Panc1 (cell line): ENCODE results near the gene TRIM37. TPM values are rescaled to one million over a fixed set of nuclear protein-coding genes. Genes with fewer than 3 reads are reported as not detected.

ENCODE experiments used
- ATAC-seq: fragments of 200-7000 bp; cut with Tn5 transposase; 2 replicates; pipeline ENCODE4 v1.9.1; 2020; ENCODE audit warnings: mild to moderate bottlenecking, moderate library complexity
- BruUV-seq: library from RNA; stranded (reverse); fragments of 400-500 nt; replicated peaks from 2 replicates; lab custom pipeline; 2021; lab: Mats Ljungman, UMichigan
- CTCF ChIA-PET: fragments of 300-600 bp; sonication (Branson Sonifier 250); formaldehyde crosslinking; loops from one replicate; lab custom pipeline; 2022; ENCODE audit warnings: antibody characterized with exemption; lab: Charles Lee
- POLR2A ChIA-PET: fragments of 300-600 bp; sonication (Branson Sonifier 250); formaldehyde crosslinking; loops from one replicate; lab custom pipeline; 2022; ENCODE audit warnings: antibody characterized with exemption; lab: Charles Lee
- DNase-seq: peaks from one replicate; pipeline ENCODE4 v3.0.0-alpha.2; 2010; ENCODE audit warnings: low read depth, low spot score
- H3K27ac ChIP-seq: 2 replicates; pipeline ENCODE4 v1.5.1; 2011; ENCODE audit warnings: mild to moderate bottlenecking, low read length, inconsistent platforms
- H3K27me3 ChIP-seq: fragments of 200-500 bp; sonication (Bioruptor generic); 2 replicates; pipeline ENCODE4 v1.6.0; 2014; ENCODE audit warnings: low read length, inconsistent platforms; ENCODE audit not compliant: control insufficient read depth, insufficient read depth
- H3K36me3 ChIP-seq: fragments of 200-500 bp; sonication (Bioruptor generic); 2 replicates; pipeline ENCODE4 v1.5.1; 2014; ENCODE audit warnings: inconsistent platforms, mild to moderate bottlenecking, low read length, moderate library complexity; ENCODE audit not compliant: control insufficient read depth, insufficient read depth
- H3K4me1 ChIP-seq: 2 replicates; pipeline ENCODE4 v1.5.1; 2011; ENCODE audit warnings: inconsistent platforms, mild to moderate bottlenecking, low read length, moderate library complexity; ENCODE audit not compliant: control insufficient read depth, insufficient read depth
- H3K4me3 ChIP-seq, 2 experiments: 2 replicates each; pipeline ENCODE4 v1.5.1; 2011 to 2012; ENCODE audit warnings: low read depth in 2 of 2, low read length in 2 of 2, mild to moderate bottlenecking in 2 of 2, inconsistent platforms in 1 of 2, moderate library complexity in 1 of 2
- H3K9me3 ChIP-seq: fragments of 200-500 bp; sonication (Bioruptor generic); 2 replicates; pipeline ENCODE4 v1.5.1; 2014; ENCODE audit warnings: low read depth, mild to moderate bottlenecking, inconsistent platforms, low read length, moderate library complexity; ENCODE audit not compliant: control insufficient read depth, insufficient read depth
- POLR2AphosphoS5 ChIP-seq: IDR thresholded peaks from 2 replicates; pipeline ENCODE4 v1.6.1; 2012; ENCODE audit warnings: mild to moderate bottlenecking, low read depth, low read length, moderate library complexity
- SIN3A ChIP-seq: IDR thresholded peaks from 2 replicates; pipeline ENCODE4 v1.6.1; 2012; ENCODE audit warnings: low read depth, mild to moderate bottlenecking, low read length, moderate library complexity, borderline replicate concordance; ENCODE audit not compliant: insufficient read depth
- TCF7L2 ChIP-seq: IDR thresholded peaks from 2 replicates; pipeline ENCODE4 v1.6.1; 2011; ENCODE audit warnings: mild to moderate bottlenecking, low read depth, low read length, inconsistent platforms
- in situ Hi-C: cut with HindIII; loops from 2 replicates; pipeline ENCODE4 v1.10.0; 2016; ENCODE audit warnings: low sequenced_read_pairs, low pct_unique_long_range_greater_than_20kb
- intact Hi-C: fragments of 100-400 bp; cut with micrococcal nuclease; formaldehyde crosslinking; loops from one replicate; pipeline ENCODE4 v1.10.0; 2022; ENCODE audit not compliant: unreplicated experiment
- total RNA-seq: library from RNA; stranded (reverse); gene quantifications from one replicate; pipeline ENCODE4 v1.2.1, GENCODE V29; 2021; ENCODE audit not compliant: unreplicated experiment
- TF ChIP-seq, protein P1 (sequence below): fragments of 450-650 bp; IDR thresholded peaks from 2 replicates; pipeline ENCODE4 v1.5.1; 2017; ENCODE audit warnings: mild to moderate bottlenecking
- TF ChIP-seq, protein P2 (sequence below), 2 experiments: IDR thresholded peaks; 2 replicates each; pipeline ENCODE4 v1.6.1; 2011 to 2012; ENCODE audit warnings: low read depth in 2 of 2, control low read depth in 1 of 2, low read length in 1 of 2, mild to moderate bottlenecking in 1 of 2, moderate library complexity in 1 of 2; ENCODE audit not compliant: insufficient read depth in 1 of 2

The TRIM37 gene
- total RNA-seq, 1 experiment from 2014 or later = 43.3 TPM

DNA sequence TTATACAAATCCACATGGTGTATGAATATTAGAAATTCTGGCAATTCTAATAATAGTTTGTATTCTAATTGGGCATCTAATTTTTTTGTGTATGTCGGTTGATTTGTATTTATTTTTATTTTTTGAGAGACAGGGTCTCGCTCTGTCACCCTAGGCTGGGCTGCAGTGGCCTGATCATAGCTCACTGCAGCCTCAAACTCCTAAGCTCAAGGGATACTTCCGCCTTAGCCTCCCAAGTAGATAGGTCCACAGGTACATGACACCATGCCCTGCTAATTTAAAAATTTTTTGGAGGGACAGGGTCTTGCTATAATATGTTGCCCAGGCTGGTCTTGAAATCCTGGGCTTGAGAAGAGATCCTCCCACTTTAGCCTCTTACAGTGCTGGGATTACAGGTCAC is 104.6 kb downstream of the TRIM37 start:
- no peak for TF ChIP-seq TCF7L2
- no peak for TF ChIP-seq POLR2AphosphoS5
- TF ChIP-seq, protein P1, sequence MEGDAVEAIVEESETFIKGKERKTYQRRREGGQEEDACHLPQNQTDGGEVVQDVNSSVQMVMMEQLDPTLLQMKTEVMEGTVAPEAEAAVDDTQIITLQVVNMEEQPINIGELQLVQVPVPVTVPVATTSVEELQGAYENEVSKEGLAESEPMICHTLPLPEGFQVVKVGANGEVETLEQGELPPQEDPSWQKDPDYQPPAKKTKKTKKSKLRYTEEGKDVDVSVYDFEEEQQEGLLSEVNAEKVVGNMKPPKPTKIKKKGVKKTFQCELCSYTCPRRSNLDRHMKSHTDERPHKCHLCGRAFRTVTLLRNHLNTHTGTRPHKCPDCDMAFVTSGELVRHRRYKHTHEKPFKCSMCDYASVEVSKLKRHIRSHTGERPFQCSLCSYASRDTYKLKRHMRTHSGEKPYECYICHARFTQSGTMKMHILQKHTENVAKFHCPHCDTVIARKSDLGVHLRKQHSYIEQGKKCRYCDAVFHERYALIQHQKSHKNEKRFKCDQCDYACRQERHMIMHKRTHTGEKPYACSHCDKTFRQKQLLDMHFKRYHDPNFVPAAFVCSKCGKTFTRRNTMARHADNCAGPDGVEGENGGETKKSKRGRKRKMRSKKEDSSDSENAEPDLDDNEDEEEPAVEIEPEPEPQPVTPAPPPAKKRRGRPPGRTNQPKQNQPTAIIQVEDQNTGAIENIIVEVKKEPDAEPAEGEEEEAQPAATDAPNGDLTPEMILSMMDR = no peak
- TF ChIP-seq SIN3A = no peak
- TF ChIP-seq, protein P2, sequence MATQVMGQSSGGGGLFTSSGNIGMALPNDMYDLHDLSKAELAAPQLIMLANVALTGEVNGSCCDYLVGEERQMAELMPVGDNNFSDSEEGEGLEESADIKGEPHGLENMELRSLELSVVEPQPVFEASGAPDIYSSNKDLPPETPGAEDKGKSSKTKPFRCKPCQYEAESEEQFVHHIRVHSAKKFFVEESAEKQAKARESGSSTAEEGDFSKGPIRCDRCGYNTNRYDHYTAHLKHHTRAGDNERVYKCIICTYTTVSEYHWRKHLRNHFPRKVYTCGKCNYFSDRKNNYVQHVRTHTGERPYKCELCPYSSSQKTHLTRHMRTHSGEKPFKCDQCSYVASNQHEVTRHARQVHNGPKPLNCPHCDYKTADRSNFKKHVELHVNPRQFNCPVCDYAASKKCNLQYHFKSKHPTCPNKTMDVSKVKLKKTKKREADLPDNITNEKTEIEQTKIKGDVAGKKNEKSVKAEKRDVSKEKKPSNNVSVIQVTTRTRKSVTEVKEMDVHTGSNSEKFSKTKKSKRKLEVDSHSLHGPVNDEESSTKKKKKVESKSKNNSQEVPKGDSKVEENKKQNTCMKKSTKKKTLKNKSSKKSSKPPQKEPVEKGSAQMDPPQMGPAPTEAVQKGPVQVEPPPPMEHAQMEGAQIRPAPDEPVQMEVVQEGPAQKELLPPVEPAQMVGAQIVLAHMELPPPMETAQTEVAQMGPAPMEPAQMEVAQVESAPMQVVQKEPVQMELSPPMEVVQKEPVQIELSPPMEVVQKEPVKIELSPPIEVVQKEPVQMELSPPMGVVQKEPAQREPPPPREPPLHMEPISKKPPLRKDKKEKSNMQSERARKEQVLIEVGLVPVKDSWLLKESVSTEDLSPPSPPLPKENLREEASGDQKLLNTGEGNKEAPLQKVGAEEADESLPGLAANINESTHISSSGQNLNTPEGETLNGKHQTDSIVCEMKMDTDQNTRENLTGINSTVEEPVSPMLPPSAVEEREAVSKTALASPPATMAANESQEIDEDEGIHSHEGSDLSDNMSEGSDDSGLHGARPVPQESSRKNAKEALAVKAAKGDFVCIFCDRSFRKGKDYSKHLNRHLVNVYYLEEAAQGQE (IDR thresholded peaks at IDR 0.05; ENCODE audit: insufficient read depth in 1 of 2, low read depth in 2 of 2, low read length in 1 of 2) = no peak
- no peak overlapping the region for H3K27ac ChIP-seq
- no peak overlapping the region for H3K4me3 ChIP-seq
- no peaks in the 10 kb centered on the region for H3K4me1 ChIP-seq
- POLR2A ChIA-PET = interaction anchor here (0.7 kb wide), 1 partner anchor 395 kb away, joined by 8 read pairs; no protein-coding TSS in a partner anchor
- in situ Hi-C loops = no loop called here
- no peaks in the 10 kb centered on the region for H3K27me3 ChIP-seq
- no TSS peak for BruUV-seq
- DNase-seq (no peak), ATAC-seq (no peak)
- intact Hi-C loops = no loop called here
- no peaks in the 10 kb centered on the region for H3K9me3 ChIP-seq
- CTCF ChIA-PET = no interaction called here
- peaks cover 7% of the 10 kb centered on the region for H3K36me3 ChIP-seq

DNA sequence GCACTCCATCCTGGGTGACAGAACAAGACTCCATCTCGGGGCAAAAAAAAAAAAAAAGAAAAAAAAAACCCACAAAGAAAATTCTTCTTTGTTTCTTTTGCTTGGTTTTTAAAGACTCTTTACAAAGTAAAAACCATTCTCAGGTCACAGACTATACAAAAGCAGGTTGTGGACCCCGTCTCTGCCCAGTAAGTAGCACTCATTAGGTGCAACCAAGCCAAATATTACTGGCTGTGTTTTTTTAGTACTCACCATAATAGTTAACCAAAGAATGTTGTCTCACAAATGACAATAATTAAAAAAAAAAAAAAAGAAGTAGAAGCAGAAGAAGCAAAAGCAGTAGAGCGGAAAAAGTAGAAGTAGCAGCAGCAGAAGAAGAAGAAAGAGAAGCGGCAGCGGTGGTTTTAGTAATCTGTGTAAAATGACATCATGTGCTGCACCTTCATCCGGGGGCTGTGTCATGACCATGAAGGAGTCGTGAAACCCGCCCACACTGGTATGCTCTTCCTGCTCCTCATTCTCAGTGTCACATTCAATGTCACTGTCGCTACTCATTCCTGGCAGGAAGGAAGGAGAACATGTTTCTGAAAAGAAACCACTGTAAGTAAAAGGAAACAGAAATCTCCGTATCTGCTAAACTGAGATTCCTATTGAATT is 105.4 kb downstream of the TRIM37 start:
- BruUV-seq = no TSS peak
- TF ChIP-seq TCF7L2 (no peak), SIN3A (no peak), POLR2AphosphoS5 (no peak)
- TF ChIP-seq, protein P1 = no peak
- TF ChIP-seq, protein P2 (IDR thresholded peaks at IDR 0.05; ENCODE audit: insufficient read depth in 1 of 2, low read depth in 2 of 2, low read length in 1 of 2) = no peak
- no peak for DNase-seq
- ChIA-PET POLR2A (no interaction called here), CTCF (no interaction called here)
- H3K27me3 ChIP-seq = no peaks in the 10 kb centered on the region
- peaks cover 7% of the 10 kb centered on the region for H3K36me3 ChIP-seq
- H3K9me3 ChIP-seq = no peaks in the 10 kb centered on the region
- in situ Hi-C loops = no loop called here
- intact Hi-C loops = no loop called here
- H3K27ac ChIP-seq = no peak overlapping the region
- H3K4me3 ChIP-seq = no peak overlapping the region
- H3K4me1 ChIP-seq = no peaks in the 10 kb centered on the region
- ATAC-seq = no peak
